Ramos (cell line): Measurements from ENCODE around the gene SLC16A14.

Experiments used
- in situ Hi-C: fragments of 300-500 bp; cut with MboI; formaldehyde crosslinking; loops from one replicate; pipeline ENCODE4 v1.14.3; 2022; ENCODE audit warnings: low sequenced_read_pairs; ENCODE audit not compliant: unreplicated experiment

SLC16A14 gene

GRCh38 chr2:230043025-230043424 is 25.7 kb downstream of the SLC16A14 start:
- in situ Hi-C loops = no loop called here

GRCh38 chr2:230042195-230042594 is 26.5 kb downstream of the SLC16A14 start:
- in situ Hi-C loops = no loop called here

GRCh38 chr2:230023313-230023712 is 45.4 kb downstream of the SLC16A14 start:
- in situ Hi-C loops = no loop called here

GRCh38 chr2:230019742-230020141 is 49.0 kb downstream of the SLC16A14 start:
- in situ Hi-C loops = no loop called here

GRCh38 chr2:230018153-230018552 is 50.6 kb downstream of the SLC16A14 start:
- in situ Hi-C loops = no loop called here

- in situ Hi-C loops = no loop called here
These were observed 51.9 kb downstream of the SLC16A14 start for GRCh38 chr2:230016844-230017243.

- in situ Hi-C loops = no loop called here
These were observed 56.3 kb downstream of the SLC16A14 start for GRCh38 chr2:230012267-230012884.

- in situ Hi-C loops = no loop called here
These were observed 57.1 kb downstream of the SLC16A14 start for GRCh38 chr2:230011617-230012016.

- in situ Hi-C loops = no loop called here
These were observed 58.2 kb downstream of the SLC16A14 start for GRCh38 chr2:230010501-230010900.

- in situ Hi-C loops = loop anchor here (5.0 to 10.0 kb wide), 2 partner anchors 604 to 796 kb away; no protein-coding TSS in a partner anchor
These were observed 60.0 kb downstream of the SLC16A14 start for GRCh38 chr2:230008708-230009066.

GRCh38 chr2:230007931-230008707 is 60.6 kb downstream of the SLC16A14 start:
- in situ Hi-C loops = loop anchor here (5.0 to 10.0 kb wide), 2 partner anchors 604 to 797 kb away; no protein-coding TSS in a partner anchor

GRCh38 chr2:230000118-230000841 is 68.4 kb downstream of the SLC16A14 start:
- in situ Hi-C loops = loop anchor here (10.0 kb wide), 1 partner anchor 805 kb away; no protein-coding TSS in a partner anchor

- in situ Hi-C loops = no loop called here
These were observed 71.2 kb downstream of the SLC16A14 start for GRCh38 chr2:229997565-229997964.

- in situ Hi-C loops = no loop called here
These were observed 72.4 kb downstream of the SLC16A14 start for GRCh38 chr2:229996320-229996719.

GRCh38 chr2:229993236-229993635 is 75.5 kb downstream of the SLC16A14 start:
- in situ Hi-C loops = no loop called here
